ENCODE measurements around the gene DELE1.

GRCh38 chr5:141928051-141928450 is 4.4 kb downstream of the DELE1 start:
- TF ChIP-seq POLR2A (IDR thresholded peaks at IDR 0.05): no peak
- TF ChIP-seq CTCF (IDR thresholded peaks at IDR 0.05): no peak

Measured in gastroesophageal sphincter (tissue), 3 donors.